Activated B cell treated with CpG ODN at 0.5 μM for 24 hours (primary cell): ENCODE data around the gene TCFL5. TPM values are rescaled to one million over a fixed set of nuclear protein-coding genes. Genes with fewer than 3 reads are reported as not detected.

ENCODE experiments used
- ATAC-seq: fragments of 200-7000 bp; cut with Tn5 transposase; one replicate; pipeline ENCODE4 v1.10.0; 2021; ENCODE audit warnings: low read depth, mild to moderate bottlenecking, moderate library complexity
- CTCF ChIA-PET: fragments of 350-600 bp; sonication (Branson Sonifier 250); formaldehyde crosslinking; loops from one replicate; lab custom pipeline; 2021; ENCODE audit warnings: antibody characterized with exemption; lab: Charles Lee
- POLR2A ChIA-PET: fragments of 350-600 bp; sonication (Branson Sonifier 250); formaldehyde crosslinking; loops from one replicate; lab custom pipeline; 2021; ENCODE audit warnings: antibody characterized with exemption; lab: Charles Lee
- DNase-seq: peaks from one replicate; pipeline ENCODE4 v3.0.0; 2022
- H3K27ac Mint-ChIP-seq: one replicate; pipeline ENCODE4 v1.8.0; 2020; ENCODE audit warnings: mixed read lengths
- H3K27me3 Mint-ChIP-seq: one replicate; pipeline ENCODE4 v1.8.0; 2021; ENCODE audit warnings: mixed read lengths
- H3K36me3 Mint-ChIP-seq: one replicate; pipeline ENCODE4 v1.8.0; 2021; ENCODE audit warnings: low read depth, mixed read lengths
- H3K4me1 Mint-ChIP-seq: one replicate; pipeline ENCODE4 v1.8.0; 2021; ENCODE audit warnings: mixed read lengths
- H3K4me3 Mint-ChIP-seq: one replicate; pipeline ENCODE4 v1.8.0; 2020; ENCODE audit warnings: mild to moderate bottlenecking, mixed read lengths
- H3K9me3 Mint-ChIP-seq: one replicate; pipeline ENCODE4 v1.8.0; 2020; ENCODE audit warnings: mixed read lengths
- CTCF ChIP-seq: fragments of 200-600 bp; IDR thresholded peaks from one replicate; pipeline ENCODE4 v1.8.0; 2022; ENCODE audit warnings: antibody characterized with exemption, mild to moderate bottlenecking
- intact Hi-C: fragments of 100-400 bp; cut with micrococcal nuclease; formaldehyde crosslinking; loops from one replicate; pipeline ENCODE4 v1.15.1; 2024
- total RNA-seq: library from RNA; stranded (reverse); gene quantifications from 2 replicates; pipeline ENCODE4 v1.2.3, GENCODE V29; 2022

Gene TCFL5
- total RNA-seq, 1 donor from 2014 or later, result 54.5 TPM

DNA sequence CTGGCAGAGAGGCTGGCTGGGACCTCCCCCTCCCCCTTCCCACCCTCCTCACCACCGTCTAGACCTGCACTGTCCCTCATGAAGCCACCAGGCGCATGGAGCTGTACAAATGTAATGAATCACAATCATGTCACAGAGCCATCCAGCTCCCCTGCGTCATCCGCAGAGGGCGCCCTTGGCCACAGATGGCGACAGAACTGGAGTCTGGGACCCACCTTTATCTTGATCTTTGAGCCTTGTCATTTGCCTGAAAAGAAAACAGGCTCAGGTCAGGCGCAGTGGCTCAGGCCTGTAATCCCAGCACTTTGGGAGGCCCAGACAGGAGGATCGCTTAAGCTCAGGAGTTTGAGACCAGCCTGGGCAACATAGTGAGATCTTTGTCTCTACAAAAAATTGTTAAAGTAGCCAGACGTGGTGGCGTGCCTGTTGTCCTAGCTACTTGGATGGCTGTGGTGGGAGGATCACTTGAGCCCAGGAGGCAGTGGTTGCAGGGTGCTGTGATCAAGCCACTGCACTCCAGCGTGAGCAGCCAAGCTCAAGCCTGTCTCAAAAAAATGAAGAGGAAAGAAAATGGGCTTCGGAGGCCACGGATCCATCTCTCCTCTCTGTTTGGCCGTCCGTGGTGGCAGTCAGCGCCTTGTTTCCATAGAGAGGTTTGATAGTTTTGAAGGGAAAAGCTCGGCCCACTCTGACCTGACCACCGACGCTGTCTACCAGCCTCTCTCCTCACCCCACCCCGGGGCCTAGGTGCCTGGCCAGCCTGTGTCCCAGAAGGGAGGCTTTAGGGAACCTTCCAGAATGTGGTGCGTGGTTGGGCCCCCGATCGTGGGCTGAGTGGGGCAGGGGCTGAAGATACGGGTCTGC is 38.6 kb downstream of the TCFL5 start:
- DNase-seq, result no peak
- no peaks in the 10 kb centered on the region for H3K9me3 Mint-ChIP-seq
- TF ChIP-seq CTCF, result no peak
- H3K27ac Mint-ChIP-seq, result no peak overlapping the region
- POLR2A ChIA-PET, result interaction anchor here (1.0 kb wide), 1 partner anchor 29 kb away, joined by 4 read pairs; no protein-coding TSS in a partner anchor
- CTCF ChIA-PET, result interaction anchor here (0.7 to 1.0 kb wide), 4 partner anchors 12 to 186 kb away, joined by 3 to 4 read pairs (median 3); no protein-coding TSS in a partner anchor
- no peak overlapping the region for H3K4me3 Mint-ChIP-seq
- peaks cover 8% of the 10 kb centered on the region for H3K27me3 Mint-ChIP-seq
- intact Hi-C loops, result loop anchor here (2.0 kb wide), 1 partner anchor 150 kb away; no protein-coding TSS in a partner anchor
- peak; percentile 15 for ATAC-seq
- no peaks in the 10 kb centered on the region for H3K36me3 Mint-ChIP-seq
- peaks cover 21% of the 10 kb centered on the region for H3K4me1 Mint-ChIP-seq

GRCh38 chr20:62822239-62822787 is 39.3 kb downstream of the TCFL5 start:
- Mint-ChIP-seq H3K36me3 (no peaks in the 10 kb centered on the region), H3K4me1 (peaks cover 23% of the 10 kb centered on the region), H3K27ac (no peak overlapping the region), H3K9me3 (no peaks in the 10 kb centered on the region), H3K4me3 (no peak overlapping the region), H3K27me3 (peaks cover 12% of the 10 kb centered on the region)
- ChIA-PET CTCF (interaction anchor here (0.7 to 1.0 kb wide), 3 partner anchors 11 to 108 kb away, joined by 3 to 4 read pairs (median 3); no protein-coding TSS in a partner anchor), POLR2A (interaction anchor here (1.0 kb wide), 1 partner anchor 28 kb away, joined by 4 read pairs; no protein-coding TSS in a partner anchor)
- ATAC-seq, result no peak
- no peak for DNase-seq
- intact Hi-C loops, result loop anchor here (2.0 kb wide), 1 partner anchor 150 kb away; no protein-coding TSS in a partner anchor
- TF ChIP-seq CTCF, result no peak

DNA sequence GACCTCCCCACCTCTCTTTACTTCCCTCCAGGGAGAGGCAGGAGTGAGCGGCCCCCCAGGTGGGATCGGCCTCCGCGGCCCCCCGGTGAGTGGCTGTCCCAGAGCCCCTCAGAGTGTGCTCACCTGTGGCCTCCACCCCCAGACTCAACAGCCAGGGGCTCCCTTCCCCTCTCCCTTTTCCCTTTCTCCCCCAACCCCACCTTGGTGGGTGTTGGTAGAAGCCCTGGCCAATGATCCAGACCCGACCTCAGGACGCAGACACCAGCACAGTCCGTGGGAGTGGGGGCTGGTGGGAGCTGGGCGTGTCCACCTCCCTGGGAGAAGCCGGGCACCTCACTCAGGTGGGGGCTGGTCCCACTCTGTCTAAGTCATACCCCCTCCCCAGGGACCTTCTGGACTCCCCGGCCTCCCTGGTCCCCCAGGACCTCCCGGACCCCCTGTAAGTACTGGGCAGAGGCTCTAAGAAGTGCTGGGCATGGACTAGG is 39.9 kb downstream of the TCFL5 start:
- Mint-ChIP-seq H3K27ac (no peak overlapping the region), H3K4me1 (peaks cover 23% of the 10 kb centered on the region), H3K36me3 (no peaks in the 10 kb centered on the region), H3K9me3 (no peaks in the 10 kb centered on the region), H3K27me3 (peaks cover 12% of the 10 kb centered on the region), H3K4me3 (no peak overlapping the region)
- POLR2A ChIA-PET, result no interaction called here
- CTCF ChIA-PET, result no interaction called here
- DNase-seq (no peak), ATAC-seq (no peak)
- no peak for TF ChIP-seq CTCF
- intact Hi-C loops, result loop anchor here (2.0 kb wide), 1 partner anchor 151 kb away; no protein-coding TSS in a partner anchor

DNA sequence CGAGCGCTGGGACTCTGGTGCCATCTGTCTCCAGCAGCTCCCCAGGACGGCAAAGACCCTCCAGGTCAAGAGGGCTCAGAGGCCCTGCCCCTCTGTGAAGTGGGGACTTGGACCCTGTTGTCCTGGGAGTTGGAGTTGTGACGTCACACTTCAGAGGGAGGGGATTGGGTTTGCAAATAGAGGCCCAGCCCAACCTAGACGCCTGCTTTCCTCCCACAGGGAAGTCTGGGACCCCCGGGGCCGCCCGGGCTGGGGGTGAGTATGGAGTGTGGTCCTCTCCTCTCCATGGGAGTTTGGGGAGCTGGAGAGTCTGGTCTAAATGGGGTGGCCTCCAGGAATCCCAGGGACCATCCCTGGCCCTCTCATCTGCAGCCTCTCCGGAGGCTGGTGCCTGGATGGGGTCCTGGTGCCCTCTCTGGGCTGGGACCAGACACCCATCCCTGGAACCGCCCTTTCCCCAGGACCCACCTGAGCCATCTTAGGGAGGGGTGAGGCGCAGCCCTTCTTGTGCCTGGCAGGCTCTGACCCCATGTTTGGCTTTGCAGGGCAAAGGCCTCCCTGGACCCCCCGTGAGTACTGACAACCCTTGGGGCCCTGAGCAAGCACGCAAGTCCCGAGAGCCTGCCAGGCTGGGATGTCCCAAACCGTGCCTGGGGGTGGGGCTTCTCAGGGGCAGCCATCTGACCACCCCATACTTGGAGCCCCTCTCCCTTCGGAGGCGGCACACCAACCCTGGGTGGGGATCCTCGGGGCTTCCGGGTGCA is 40.5 kb downstream of the TCFL5 start:
- no peak for DNase-seq
- CTCF ChIA-PET, result no interaction called here
- no peak for TF ChIP-seq CTCF
- Mint-ChIP-seq H3K36me3 (no peaks in the 10 kb centered on the region), H3K27ac (no peak overlapping the region), H3K9me3 (no peaks in the 10 kb centered on the region), H3K4me1 (peaks cover 21% of the 10 kb centered on the region), H3K4me3 (no peak overlapping the region), H3K27me3 (peaks cover 13% of the 10 kb centered on the region)
- no peak for ATAC-seq
- intact Hi-C loops, result no loop called here
- POLR2A ChIA-PET, result no interaction called here
